SK-N-SH (cell line): ENCODE results near the gene MRPL14. TPM values are rescaled to one million over a fixed set of nuclear protein-coding genes. Genes with fewer than 3 reads are reported as not detected.

Experiments used
- CTCF ChIA-PET: fragments of 300-600, 350-600 bp; formaldehyde crosslinking; extraction: SDS; loops from one replicate; lab custom pipeline; 2021; lab: Yijun Ruan, JAX
- POLR2A ChIA-PET: fragments of 350-600 bp; sonication (Branson Sonifier 250); formaldehyde crosslinking; extraction: SDS; loops from one replicate; lab custom pipeline; 2020; ENCODE audit warnings: antibody characterized with exemption, inconsistent platforms; lab: Yijun Ruan, JAX
- DNase-seq: peaks from one replicate; pipeline ENCODE4 v3.0.0; 2012
- H2AFZ ChIP-seq: fragments of 200-600 bp; sonication (generic); 2 replicates; pipeline ENCODE4 v1.8.1; 2016; ENCODE audit warnings: antibody characterized with exemption, mild to moderate bottlenecking, low read depth
- H3F3A ChIP-seq: fragments of 200-600 bp; sonication (generic); replicated peaks from 2 replicates; pipeline ENCODE3; 2016; ENCODE audit warnings: antibody characterized with exemption, mild to moderate bottlenecking; ENCODE audit not compliant: insufficient read depth
- H3K27ac ChIP-seq, 2 experiments: fragments of 200-500 bp in 1 of 2; fragments of 200-600 bp in 1 of 2; sonication (Bioruptor generic) in 1 of 2; sonication (generic), shearing (Covaris generic) in 1 of 2; 2 replicates each; pipeline versions ENCODE4 v1.5.1 to v1.6.1; 2014 to 2016; ENCODE audit warnings: low read depth in 2 of 2, inconsistent platforms in 1 of 2, low read length in 1 of 2, mild to moderate bottlenecking in 1 of 2, mixed read lengths in 1 of 2
- H3K27me3 ChIP-seq: fragments of 200-600 bp; sonication (generic), shearing (Covaris generic); 2 replicates; pipeline ENCODE4 v1.6.1; 2016; ENCODE audit warnings: mixed run types; ENCODE audit not compliant: insufficient read depth
- H3K36me3 ChIP-seq, 2 experiments: fragments of 200-500 bp in 1 of 2; fragments of 200-600 bp in 1 of 2; sonication (Bioruptor generic) in 1 of 2; sonication (generic) in 1 of 2; replicated peaks in 1 of 2; 2 replicates each; pipeline versions ENCODE3 to v1.5.1; 2014 to 2016; ENCODE audit warnings: low read length in 1 of 2, mild to moderate bottlenecking in 1 of 2; ENCODE audit not compliant: insufficient read depth in 2 of 2, control insufficient read depth in 1 of 2
- H3K4me1 ChIP-seq, 2 experiments: fragments of 200-500 bp in 1 of 2; fragments of 200-600 bp in 1 of 2; sonication (Bioruptor generic) in 1 of 2; sonication (generic), shearing (Covaris generic) in 1 of 2; 2 replicates each; pipeline versions ENCODE4 v1.5.1 to v1.6.1; 2014 to 2016; ENCODE audit warnings: low read depth in 1 of 2, low read length in 1 of 2, mixed run types in 1 of 2; ENCODE audit not compliant: insufficient read depth in 2 of 2, control insufficient read depth in 1 of 2
- H3K4me2 ChIP-seq: fragments of 200-600 bp; sonication (generic), shearing (Covaris generic); 2 replicates; pipeline ENCODE4 v1.6.1; 2017; ENCODE audit warnings: mixed run types
- H3K4me3 ChIP-seq, 2 experiments: fragments of 200-500 bp in 1 of 2; fragments of 200-600 bp in 1 of 2; sonication (Bioruptor generic) in 1 of 2; sonication (generic), shearing (Covaris generic) in 1 of 2; 2 replicates each; pipeline versions ENCODE4 v1.5.1 to v1.8.1; 2014 to 2016; ENCODE audit warnings: low read depth in 2 of 2, inconsistent platforms in 1 of 2, low read length in 1 of 2, mild to moderate bottlenecking in 1 of 2, mixed read lengths in 1 of 2, moderate library complexity in 1 of 2
- H3K79me2 ChIP-seq: fragments of 200-600 bp; sonication (generic); 2 replicates; pipeline ENCODE4 v1.8.1; 2017; ENCODE audit warnings: mild to moderate bottlenecking; ENCODE audit not compliant: insufficient read depth
- H3K9ac ChIP-seq: fragments of 200-600 bp; sonication (generic); 2 replicates; pipeline ENCODE4 v1.6.1; 2017; ENCODE audit warnings: mixed run types
- H3K9me2 ChIP-seq: fragments of 200-600 bp; sonication (generic); 2 replicates; pipeline ENCODE4 v1.6.1; 2017; ENCODE audit warnings: mixed run types
- H3K9me3 ChIP-seq: fragments of 200-600 bp; sonication (generic); 2 replicates; pipeline ENCODE4 v1.6.1; 2017; ENCODE audit warnings: mixed run types, mild to moderate bottlenecking, moderate library complexity
- H4K20me1 ChIP-seq: fragments of 200-600 bp; sonication (generic); 2 replicates; pipeline ENCODE4 v1.6.1; 2017; ENCODE audit warnings: mild to moderate bottlenecking, mixed run types; ENCODE audit not compliant: insufficient read depth
- CTCF ChIP-seq: fragments of 200-600 bp; sonication (generic); IDR thresholded peaks from 2 replicates; pipeline ENCODE4 v1.6.1; 2017; ENCODE audit warnings: antibody characterized with exemption, mild to moderate bottlenecking, moderate library complexity
- EP300 ChIP-seq, 2 experiments: IDR thresholded peaks; 2 replicates each; pipeline versions ENCODE4 v1.4.0 to v1.6.1; 2012; ENCODE audit warnings: borderline replicate concordance in 1 of 2, low read depth in 1 of 2, low read length in 1 of 2
- FOSL2 ChIP-seq: IDR thresholded peaks from 2 replicates; pipeline ENCODE4 v1.4.0; 2012; ENCODE audit warnings: low read depth, mild to moderate bottlenecking, moderate library complexity, borderline replicate concordance
- IRF3 ChIP-seq: fragments of 150-350 bp; IDR thresholded peaks from 2 replicates; pipeline ENCODE4 v1.6.1; 2016; ENCODE audit warnings: mild to moderate bottlenecking, low read depth, low read length
- JUND ChIP-seq: IDR thresholded peaks from 2 replicates; pipeline ENCODE4 v1.4.0; 2012
- MEF2A ChIP-seq: IDR thresholded peaks from 2 replicates; pipeline ENCODE4 v1.4.0; 2012; ENCODE audit warnings: low read depth, borderline replicate concordance
- RAD21 ChIP-seq: IDR thresholded peaks from 2 replicates; pipeline ENCODE4 v1.6.1; 2012; ENCODE audit warnings: mild to moderate bottlenecking, low read length
- RXRA ChIP-seq: IDR thresholded peaks from 2 replicates; pipeline ENCODE4 v1.4.0; 2012; ENCODE audit warnings: low read depth, mild to moderate bottlenecking, borderline replicate concordance
- SMC3 ChIP-seq: IDR thresholded peaks from 2 replicates; pipeline ENCODE4 v1.6.1; 2012; ENCODE audit warnings: low read depth, low read length, improper control_type of control experiment
- WGBS: methylation state at CpG from one replicate; pipeline ENCODE4 v1.1.6; 2017; ENCODE audit warnings: low lambda C conversion rate; 5-methylcytosine and 5-hydroxymethylcytosine counted together
- polyA plus RNA-seq, 3 experiments: library from polyadenylated mRNA; depleted of rRNA; stranded (reverse); fragments of >200 nt; gene quantifications; 2 replicates each; pipeline ENCODE4 v1.2.3, GENCODE V29; 2012

Gene MRPL14
- polyA plus RNA-seq, 1 of the 3 experiments (the other 2 are of a cell fraction), result 97.0 TPM

GRCh38 chr6:44100088-44100550 is 27.1 kb downstream of the MRPL14 start:
- Histone ChIP-seq H3K4me3 (no peak overlapping the region), H3F3A (peaks cover 11% of the 10 kb centered on the region), H3K27ac (no peak overlapping the region), H3K9ac (no peak overlapping the region), H4K20me1 (peaks cover 8% of the 10 kb centered on the region; the same call in 1 of the 2 replicates), H3K27me3 (no peaks in the 10 kb centered on the region), H3K4me2 (no peak overlapping the region), H3K9me3 (no peaks in the 10 kb centered on the region), H3K36me3 (peaks cover 13 to 17% of the 10 kb centered on the region in 2 experiments), H3K9me2 (no peaks in the 10 kb centered on the region), H3K4me1 (no peaks in the 10 kb centered on the region; a peak in 1 of 4 replicates), H2AFZ (no peak overlapping the region), H3K79me2 (peaks cover 3% of the 10 kb centered on the region; the same call in 1 of the 2 replicates)
- ChIA-PET POLR2A (interaction anchor here (1.6 kb wide), 1 partner anchor 146 kb away, joined by 4 read pairs; the partner anchor contains the start of gene HSP90AB1), CTCF (interaction anchor here (0.6 to 9.2 kb wide), 23 partner anchors 11 to 432 kb away, joined by 3 to 158 read pairs (median 5); partner anchors contain the start of gene CAPN11)
- DNase-seq, result peak; percentile 47
- no peak for TF ChIP-seq RXRA
- peak; percentile 61 for TF ChIP-seq CTCF
- peak; percentile 53 for TF ChIP-seq RAD21
- no peak for TF ChIP-seq MEF2A
- TF ChIP-seq SMC3, result peak; percentile 49
- WGBS, result 70% methylated on average over 1 of the region's 1 CpG

- ChIA-PET CTCF (interaction anchor here (1.0 to 9.2 kb wide), 14 partner anchors 10 to 330 kb away, joined by 3 to 158 read pairs (median 8); partner anchors contain the start of gene CAPN11), POLR2A (interaction anchor here (1.6 kb wide), 1 partner anchor 147 kb away, joined by 4 read pairs; the partner anchor contains the start of gene HSP90AB1)
- whole genome bisulfite sequencing, result 18% methylated on average over 1 of the region's 1 CpG
Measured at GRCh38 chr6:44099192-44099591, 28.1 kb downstream of the MRPL14 start.

More at GRCh38 chr6:44099192-44099591, 28.1 kb downstream of the MRPL14 start:
- DNase-seq, result no peak
- Histone ChIP-seq H3K9me3 (no peaks in the 10 kb centered on the region), H3K9ac (no peak overlapping the region), H3K4me2 (no peak overlapping the region), H3K27me3 (no peaks in the 10 kb centered on the region), H2AFZ (no peak overlapping the region), H3K79me2 (no peaks in the 10 kb centered on the region), H3K9me2 (no peaks in the 10 kb centered on the region), H3K4me3 (no peak overlapping the region), H4K20me1 (peaks cover 8% of the 10 kb centered on the region; the same call in 1 of the 2 replicates), H3K36me3 (peaks cover 9 to 12% of the 10 kb centered on the region in 2 experiments), H3K27ac (no peak overlapping the region)
- TF ChIP-seq EP300 (IDR thresholded peaks at IDR 0.05; ENCODE audit: borderline replicate concordance in 1 of 2, low read depth in 1 of 2, low read length in 1 of 2) (no peak), JUND (no peak), IRF3 (no peak), FOSL2 (no peak)
- TF ChIP-seq, all 33 proteins: peak for 0
- Histone ChIP-seq H3F3A (peaks cover 11% of the 10 kb centered on the region), H3K4me1 (no peaks in the 10 kb centered on the region; a peak in 1 of 4 replicates)
